ENCODE measurements around the gene TUBD1.

The TUBD1 gene

GRCh38 chr17:59814685-59815084 is 78.1 kb downstream of the TUBD1 start:
- TF ChIP-seq ZNF8 (CRISPR knock-in tag; IDR thresholded peaks at IDR 0.05) (no peak), TCF4 (CRISPR knock-in tag; IDR thresholded peaks at IDR 0.05; ENCODE audit: borderline replicate concordance) (no peak), ARNTL (CRISPR knock-in tag; IDR thresholded peaks at IDR 0.05; ENCODE audit: borderline replicate concordance, low read depth) (no peak), OSR1 (CRISPR knock-in tag; IDR thresholded peaks at IDR 0.05) (no peak), SNAI2 (CRISPR knock-in tag; IDR thresholded peaks at IDR 0.05) (no peak), POU6F1 (CRISPR knock-in tag; IDR thresholded peaks at IDR 0.05; ENCODE audit: borderline replicate concordance, low read depth) (no peak), ZC3H10 (CRISPR knock-in tag; IDR thresholded peaks at IDR 0.05) (no peak)
- no peak for ATAC-seq

- no peak for TF ChIP-seq TSHZ2 (CRISPR knock-in tag; IDR thresholded peaks at IDR 0.05)
- TF ChIP-seq ARNTL (CRISPR knock-in tag; IDR thresholded peaks at IDR 0.05; ENCODE audit: borderline replicate concordance, low read depth) = no peak
- TF ChIP-seq TCF4 (CRISPR knock-in tag; IDR thresholded peaks at IDR 0.05; ENCODE audit: borderline replicate concordance) = no peak
- TF ChIP-seq BACH2 (CRISPR knock-in tag; IDR thresholded peaks at IDR 0.05; ENCODE audit: borderline replicate concordance) = no peak
- no peak for TF ChIP-seq ISL1 (CRISPR knock-in tag; IDR thresholded peaks at IDR 0.05)
- TF ChIP-seq, protein P1, sequence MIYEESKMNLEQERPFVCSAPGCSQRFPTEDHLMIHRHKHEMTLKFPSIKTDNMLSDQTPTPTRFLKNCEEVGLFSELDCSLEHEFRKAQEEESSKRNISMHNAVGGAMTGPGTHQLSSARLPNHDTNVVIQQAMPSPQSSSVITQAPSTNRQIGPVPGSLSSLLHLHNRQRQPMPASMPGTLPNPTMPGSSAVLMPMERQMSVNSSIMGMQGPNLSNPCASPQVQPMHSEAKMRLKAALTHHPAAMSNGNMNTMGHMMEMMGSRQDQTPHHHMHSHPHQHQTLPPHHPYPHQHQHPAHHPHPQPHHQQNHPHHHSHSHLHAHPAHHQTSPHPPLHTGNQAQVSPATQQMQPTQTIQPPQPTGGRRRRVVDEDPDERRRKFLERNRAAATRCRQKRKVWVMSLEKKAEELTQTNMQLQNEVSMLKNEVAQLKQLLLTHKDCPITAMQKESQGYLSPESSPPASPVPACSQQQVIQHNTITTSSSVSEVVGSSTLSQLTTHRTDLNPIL (CRISPR knock-in tag; IDR thresholded peaks at IDR 0.05; ENCODE audit: low read depth) = no peak
- TF ChIP-seq GLIS3 (CRISPR knock-in tag; IDR thresholded peaks at IDR 0.05) = no peak
- TF ChIP-seq ZNF565 (CRISPR knock-in tag; conservative IDR thresholded peaks at IDR 0.05; ENCODE audit: low read depth) = no peak
- no peak for TF ChIP-seq RARB (CRISPR knock-in tag; IDR thresholded peaks at IDR 0.05)
- TF ChIP-seq ZFP3 (CRISPR knock-in tag; IDR thresholded peaks at IDR 0.05) = no peak
- TF ChIP-seq, protein P2, sequence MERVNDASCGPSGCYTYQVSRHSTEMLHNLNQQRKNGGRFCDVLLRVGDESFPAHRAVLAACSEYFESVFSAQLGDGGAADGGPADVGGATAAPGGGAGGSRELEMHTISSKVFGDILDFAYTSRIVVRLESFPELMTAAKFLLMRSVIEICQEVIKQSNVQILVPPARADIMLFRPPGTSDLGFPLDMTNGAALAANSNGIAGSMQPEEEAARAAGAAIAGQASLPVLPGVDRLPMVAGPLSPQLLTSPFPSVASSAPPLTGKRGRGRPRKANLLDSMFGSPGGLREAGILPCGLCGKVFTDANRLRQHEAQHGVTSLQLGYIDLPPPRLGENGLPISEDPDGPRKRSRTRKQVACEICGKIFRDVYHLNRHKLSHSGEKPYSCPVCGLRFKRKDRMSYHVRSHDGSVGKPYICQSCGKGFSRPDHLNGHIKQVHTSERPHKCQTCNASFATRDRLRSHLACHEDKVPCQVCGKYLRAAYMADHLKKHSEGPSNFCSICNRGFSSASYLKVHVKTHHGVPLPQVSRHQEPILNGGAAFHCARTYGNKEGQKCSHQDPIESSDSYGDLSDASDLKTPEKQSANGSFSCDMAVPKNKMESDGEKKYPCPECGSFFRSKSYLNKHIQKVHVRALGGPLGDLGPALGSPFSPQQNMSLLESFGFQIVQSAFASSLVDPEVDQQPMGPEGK (CRISPR knock-in tag; IDR thresholded peaks at IDR 0.05; ENCODE audit: borderline replicate concordance) = no peak
- no peak for TF ChIP-seq CSDC2 (CRISPR knock-in tag; IDR thresholded peaks at IDR 0.05)
- no peak for TF ChIP-seq CSRNP3 (CRISPR knock-in tag; IDR thresholded peaks at IDR 0.05)
- TF ChIP-seq PPARA (CRISPR knock-in tag; IDR thresholded peaks at IDR 0.05; ENCODE audit: borderline replicate concordance) = no peak
- no peak for TF ChIP-seq ZC3H10 (CRISPR knock-in tag; IDR thresholded peaks at IDR 0.05)
Observed at GRCh38 chr17:59814276-59814675, 78.5 kb downstream of the TUBD1 start.

DNA sequence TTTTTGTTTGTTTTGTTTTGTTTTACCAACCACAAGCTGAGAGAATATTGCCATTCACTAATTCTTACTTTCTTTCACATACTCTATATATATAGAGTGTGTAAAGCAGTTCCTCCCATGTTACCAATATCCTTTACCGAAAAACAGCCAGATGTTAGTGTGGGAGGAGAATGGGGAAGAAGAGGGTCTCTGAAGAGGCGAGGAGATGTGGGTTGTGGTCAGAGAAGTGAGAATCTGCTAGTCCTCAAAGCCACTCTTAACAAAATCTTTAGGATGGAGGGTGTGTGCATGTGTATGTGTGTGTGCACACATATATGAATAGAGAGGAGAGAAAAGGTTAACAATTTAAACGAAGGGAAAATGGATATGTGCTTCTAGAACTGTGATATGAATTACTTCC is 80.6 kb downstream of the TUBD1 start:
- no peak for ATAC-seq
- TF ChIP-seq TSHZ2 (CRISPR knock-in tag; IDR thresholded peaks at IDR 0.05) (no peak), ZNF70 (CRISPR knock-in tag; IDR thresholded peaks at IDR 0.05) (no peak), BACH2 (CRISPR knock-in tag; IDR thresholded peaks at IDR 0.05; ENCODE audit: borderline replicate concordance) (no peak), CSDC2 (CRISPR knock-in tag; IDR thresholded peaks at IDR 0.05) (no peak), TCF4 (CRISPR knock-in tag; IDR thresholded peaks at IDR 0.05; ENCODE audit: borderline replicate concordance) (no peak), OSR1 (CRISPR knock-in tag; IDR thresholded peaks at IDR 0.05) (no peak), ZNF565 (CRISPR knock-in tag; conservative IDR thresholded peaks at IDR 0.05; ENCODE audit: low read depth) (no peak), ESRRG (CRISPR knock-in tag; IDR thresholded peaks at IDR 0.05) (no peak)

More at GRCh38 chr17:59814276-59814675, 78.5 kb downstream of the TUBD1 start:
- no peak for ATAC-seq

Data from SK-N-SH treated with all-trans-retinoic acid at 6 μM for 48 hours (cell line).